B cell (primary cell): Measurements from ENCODE around the gene LRRD1. TPM values are rescaled to one million over a fixed set of nuclear protein-coding genes. Genes with fewer than 3 reads are reported as not detected.
"Not testable (repeated sequence)": the region's sequence is repeated elsewhere in the genome, so short reads cannot be mapped to it uniquely, and the experiment has no call there.

Experiments used
- ATAC-seq: fragments of 200-7000 bp; cut with Tn5 transposase; one replicate; pipeline ENCODE4 v1.10.0; 2021; ENCODE audit warnings: low read depth, mild to moderate bottlenecking, moderate number of reproducible peaks, moderate library complexity
- CTCF ChIA-PET: fragments of 350-600 bp; sonication (Branson Sonifier 250); formaldehyde crosslinking; loops from one replicate; lab custom pipeline; 2021; ENCODE audit warnings: antibody characterized with exemption, inconsistent platforms; lab: Charles Lee
- POLR2A ChIA-PET: fragments of 350-600 bp; sonication (Branson Sonifier 250); formaldehyde crosslinking; loops from one replicate; lab custom pipeline; 2021; ENCODE audit warnings: antibody characterized with exemption; lab: Charles Lee
- DNase-seq: peaks from one replicate; pipeline ENCODE4 v3.0.0; 2013
- H2AFZ ChIP-seq: 2 replicates; pipeline ENCODE4 v1.6.1; 2012; ENCODE audit warnings: mild to moderate bottlenecking, low read depth, low read length; ENCODE audit not compliant: insufficient read depth, poor library complexity, severe bottlenecking
- H3K27ac ChIP-seq, 2 donors: 1 replicate in 1 of 2; 2 replicates in 1 of 2; pipeline ENCODE4 v1.5.1; 2012 to 2013; ENCODE audit warnings: low read length in 2 of 2, mild to moderate bottlenecking in 2 of 2, moderate library complexity in 1 of 2
- H3K27me3 ChIP-seq, 4 experiments: fragments of 200-600 bp in 1 of 4; sonication (generic) in 1 of 4; replicated peaks in 1 of 4; 1 replicate in 2 of 4; 2 replicates in 2 of 4; pipeline versions ENCODE4 v1.6.1 to v1.7.0; 2013 to 2016; ENCODE audit warnings: low read length in 3 of 4, mild to moderate bottlenecking in 2 of 4, mixed read lengths in 1 of 4, moderate library complexity in 1 of 4; ENCODE audit not compliant: insufficient read depth in 4 of 4, control insufficient read depth in 3 of 4; ENCODE audit errors: control extremely low read depth in 1 of 4
- H3K36me3 ChIP-seq, 2 experiments: replicated peaks in 1 of 2; 1 replicate in 1 of 2; 2 replicates in 1 of 2; pipeline versions ENCODE4 v1.6.1 to v1.7.1; 2013; ENCODE audit warnings: low read length in 1 of 2; ENCODE audit not compliant: insufficient read depth in 2 of 2, control insufficient read depth in 1 of 2; ENCODE audit errors: control extremely low read depth in 1 of 2, extremely low read depth in 1 of 2
- H3K4me1 ChIP-seq, 2 donors: fragments of 200-600 bp in 1 of 2; sonication (generic) in 1 of 2; 1 replicate in 1 of 2; 2 replicates in 1 of 2; pipeline versions ENCODE4 v1.5.1 to v1.6.1; 2013 to 2017; ENCODE audit warnings: low read length in 2 of 2; ENCODE audit not compliant: control insufficient read depth in 2 of 2, insufficient read depth in 2 of 2
- H3K4me2 ChIP-seq: replicated peaks from 2 replicates; pipeline ENCODE3; 2012; ENCODE audit warnings: mild to moderate bottlenecking, low read depth, low read length; ENCODE audit not compliant: poor library complexity, severe bottlenecking
- H3K4me3 ChIP-seq, 5 experiments: fragments of 200-600 bp in 1 of 5; sonication (generic) in 1 of 5; 1 replicate in 3 of 5; 2 replicates in 2 of 5; pipeline versions ENCODE4 v1.5.1 to v1.7.0; 2011 to 2016; ENCODE audit warnings: low read length in 4 of 5, mild to moderate bottlenecking in 4 of 5, low read depth in 2 of 5, control low read depth in 1 of 5, moderate library complexity in 1 of 5; ENCODE audit not compliant: insufficient read depth in 1 of 5; ENCODE audit errors: control extremely low read depth in 1 of 5, extremely low read depth in 1 of 5
- H3K79me2 ChIP-seq: fragments of 200-600 bp; sonication (generic); one replicate; pipeline ENCODE4 v1.6.0; 2016; ENCODE audit warnings: low read length; ENCODE audit not compliant: control insufficient read depth, insufficient read depth
- H3K9ac ChIP-seq: fragments of 200-600 bp; sonication (generic); 2 replicates; pipeline ENCODE4 v1.6.1; 2017; ENCODE audit warnings: mild to moderate bottlenecking, low read length, moderate library complexity
- H3K9me3 ChIP-seq, 3 donors: one replicate each; pipeline versions ENCODE4 v1.6.1 to v1.7.1; 2013; ENCODE audit warnings: low read length in 2 of 3; ENCODE audit not compliant: control insufficient read depth in 2 of 3, insufficient read depth in 1 of 3; ENCODE audit errors: control extremely low read depth in 1 of 3
- H4K20me1 ChIP-seq: 2 replicates; pipeline ENCODE4 v1.6.0; 2012; ENCODE audit warnings: mild to moderate bottlenecking, low read length; ENCODE audit not compliant: insufficient read depth, control insufficient read depth, poor library complexity, severe bottlenecking
- H3K27ac Mint-ChIP-seq: one replicate; pipeline ENCODE4 v1.8.0; 2021; ENCODE audit warnings: mixed read lengths
- H3K27me3 Mint-ChIP-seq: one replicate; pipeline ENCODE4 v1.8.0; 2021; ENCODE audit warnings: mixed read lengths
- H3K4me1 Mint-ChIP-seq: one replicate; pipeline ENCODE4 v1.8.0; 2021; ENCODE audit warnings: mixed read lengths
- H3K4me3 Mint-ChIP-seq: one replicate; pipeline ENCODE4 v1.8.0; 2021; ENCODE audit warnings: mixed read lengths
- H3K9me3 Mint-ChIP-seq: one replicate; pipeline ENCODE4 v1.8.0; 2022; ENCODE audit warnings: mixed read lengths; ENCODE audit not compliant: insufficient read depth
- CTCF ChIP-seq: fragments of 200-600 bp; IDR thresholded peaks from one replicate; pipeline ENCODE4 v1.8.0; 2022; ENCODE audit warnings: antibody characterized with exemption, mild to moderate bottlenecking
- WGBS: methylation state at CpG from one replicate; pipeline ENCODE4 v1.1.5; 2013; ENCODE audit warnings: missing lambda C conversion rate; ENCODE audit not compliant: insufficient coverage; 5-methylcytosine and 5-hydroxymethylcytosine counted together
- intact Hi-C: fragments of 100-400 bp; cut with micrococcal nuclease; formaldehyde crosslinking; loops from one replicate; pipeline ENCODE4 v1.10.0; 2022
- polyA plus RNA-seq: library from polyadenylated mRNA; depleted of rRNA; stranded (reverse); fragments of >200 nt; gene quantifications from 2 replicates; pipeline ENCODE4 v1.2.3, GENCODE V29; 2012
- total RNA-seq, 2 donors: library from RNA; stranded (reverse); fragments of 120-200 nt in 1 of 2; gene quantifications; 1 replicate in 1 of 2; 2 replicates in 1 of 2; pipeline versions ENCODE4 v1.2.3 to v1.2.4, GENCODE V29; 2013 to 2022

The LRRD1 gene
- total and polyA plus RNA-seq, 2 donors (not counting 1 experiment from before 2014, with no cell fraction given): 0.03 to 0.17 TPM

- H3K36me3 ChIP-seq, DNase-seq, CTCF ChIA-PET, H3K27ac Mint-ChIP-seq, H3K79me2 ChIP-seq, H3K27ac ChIP-seq, H3K4me3 ChIP-seq, H3K9ac ChIP-seq, H3K27me3 ChIP-seq, H3K4me2 ChIP-seq, ATAC-seq, H3K9me3 Mint-ChIP-seq, POLR2A ChIA-PET, H3K4me1 ChIP-seq, H3K4me1 Mint-ChIP-seq, H4K20me1 ChIP-seq, H2AFZ ChIP-seq, H3K4me3 Mint-ChIP-seq, H3K27me3 Mint-ChIP-seq: not testable (repeated sequence)
- H3K9me3 ChIP-seq: peaks cover 0 to 11% (median 0%) of the 10 kb centered on the region in 3 donors
- intact Hi-C loops: loop anchor here (10.0 kb wide), 1 partner anchor 1981 kb away; no protein-coding TSS in a partner anchor
- WGBS: no CpG with 5 or more reads among the region's 1 CpG
These were observed 5.4 kb upstream of the LRRD1 start for GRCh38 chr7:92184294-92184693.

- Histone ChIP-seq H3K9me3 (no peaks in the 10 kb centered on the region), H3K27me3 (no peaks in the 10 kb centered on the region), H3K79me2 (no peaks in the 10 kb centered on the region), H3K27ac (no peak overlapping the region), H3K4me2 (no peak overlapping the region), H3K36me3 (no peaks in the 10 kb centered on the region), H4K20me1 (no peaks in the 10 kb centered on the region), H2AFZ (no peak overlapping the region), H3K4me3 (no peak overlapping the region), H3K4me1 (peaks cover 7 to 9% of the 10 kb centered on the region in 2 donors), H3K9ac (no peak overlapping the region)
- no peak for DNase-seq
- H3K9me3 Mint-ChIP-seq: no peaks in the 10 kb centered on the region
- no peak for TF ChIP-seq CTCF
- ChIA-PET POLR2A (no interaction called here), CTCF (interaction anchor here (0.6 to 1.5 kb wide), 3 partner anchors 15 to 209 kb away, joined by 3 to 5 read pairs (median 3); no protein-coding TSS in a partner anchor)
- intact Hi-C loops: loop anchor here (5.0 kb wide), 1 partner anchor 295 kb away; the partner anchor contains the start of gene MTERF1
- no peak overlapping the region for H3K27ac Mint-ChIP-seq
- peaks cover 10% of the 10 kb centered on the region for H3K4me1 Mint-ChIP-seq
- H3K4me3 Mint-ChIP-seq: no peak overlapping the region
- peaks cover 15% of the 10 kb centered on the region for H3K27me3 Mint-ChIP-seq
- ATAC-seq: no peak
These were observed 1.6 kb downstream of the LRRD1 start for GRCh38 chr7:92177362-92177761.

- WGBS: 100% methylated on average over 2 of the region's 2 CpGs
- CTCF ChIA-PET, ATAC-seq, H3K79me2 ChIP-seq, H3K9ac ChIP-seq, H3K9me3 Mint-ChIP-seq, H3K27me3 ChIP-seq, DNase-seq, H3K4me1 ChIP-seq, H3K27ac Mint-ChIP-seq, H3K4me2 ChIP-seq, H3K4me1 Mint-ChIP-seq, H3K27ac ChIP-seq, intact Hi-C loops, H3K36me3 ChIP-seq, H2AFZ ChIP-seq, POLR2A ChIA-PET, H4K20me1 ChIP-seq, H3K4me3 Mint-ChIP-seq, H3K4me3 ChIP-seq: not testable (repeated sequence)
- peaks cover 0 to 13% (median 2%) of the 10 kb centered on the region in 3 donors for H3K9me3 ChIP-seq
- peaks cover 27% of the 10 kb centered on the region for H3K27me3 Mint-ChIP-seq
These were observed 9.4 kb downstream of the LRRD1 start for GRCh38 chr7:92169529-92169928.
